Activated naive CD4-positive, alpha-beta T cell treated with anti-CD3 and anti-CD28 coated beads, Interleukin-2, amount 50 U/mL, for 16 hours (primary cell): ENCODE measurements around the gene FLNB.
"Not testable (repeated sequence)": the region's sequence is repeated elsewhere in the genome, so short reads cannot be mapped to it uniquely, and the experiment has no call there.

Experiments
- DNase-seq: peaks from one replicate; pipeline ENCODE4 v3.0.0-alpha.2; 2020

Gene FLNB

GRCh38 chr3:58190882-58191281, 182.7 kb downstream of the FLNB start:
- DNase-seq = no peak

GRCh38 chr3:58191361-58191991, 183.3 kb downstream of the FLNB start:
- no peak for DNase-seq

GRCh38 chr3:58192069-58192468, 183.8 kb downstream of the FLNB start:
- no peak for DNase-seq

GRCh38 chr3:58193682-58194407, 185.6 kb downstream of the FLNB start:
- DNase-seq = no peak

GRCh38 chr3:58197588-58197987, 189.4 kb downstream of the FLNB start:
- DNase-seq = no peak

- DNase-seq = no peak
These were observed 190.1 kb downstream of the FLNB start for GRCh38 chr3:58198362-58198761.

- DNase-seq = no peak
These were observed 190.6 kb downstream of the FLNB start for GRCh38 chr3:58198804-58199203.

- no peak for DNase-seq
These were observed 192.0 kb downstream of the FLNB start for GRCh38 chr3:58200121-58200709.

- no peak for DNase-seq
These were observed 192.7 kb downstream of the FLNB start for GRCh38 chr3:58200846-58201355.

GRCh38 chr3:58201451-58201850, 193.2 kb downstream of the FLNB start:
- not testable (repeated sequence) for DNase-seq

- DNase-seq = no peak
These were observed 194.7 kb downstream of the FLNB start for GRCh38 chr3:58202917-58203360.

- DNase-seq = no peak
These were observed 195.3 kb downstream of the FLNB start for GRCh38 chr3:58203541-58203940.

- no peak for DNase-seq
These were observed 196.5 kb downstream of the FLNB start for GRCh38 chr3:58204720-58205119.

GRCh38 chr3:58205981-58206380, 197.8 kb downstream of the FLNB start:
- DNase-seq = no peak

GRCh38 chr3:58206406-58207011, 198.3 kb downstream of the FLNB start:
- no peak for DNase-seq

- no peak for DNase-seq
These were observed 199.7 kb downstream of the FLNB start for GRCh38 chr3:58207954-58208353.

- no peak for DNase-seq
These were observed 201.7 kb downstream of the FLNB start for GRCh38 chr3:58209933-58210332.

GRCh38 chr3:58210761-58211460, 202.7 kb downstream of the FLNB start, which contains the start of gene DNASE1L3:
Gene DNASE1L3, minus strand, starts transcription at chr3:58210972. Its CDS starts 66 bp downstream, at chr3:58210906.
- DNase-seq = no peak

GRCh38 chr3:58214484-58215316, 206.5 kb downstream of the FLNB start:
- DNase-seq = no peak

- no peak for DNase-seq
These were observed 207.2 kb downstream of the FLNB start for GRCh38 chr3:58215317-58216025.
